ENCODE results near the gene MTURN.

Gene MTURN

GRCh38 chr7:30191809-30192208 is 57.0 kb downstream of the MTURN start:
- TF ChIP-seq TCF12 (IDR thresholded peaks at IDR 0.05; ENCODE audit: low read depth) (no peak), EGR1 (IDR thresholded peaks at IDR 0.05) (no peak), TEAD4 (IDR thresholded peaks at IDR 0.05) (no peak), CEBPB (IDR thresholded peaks at IDR 0.05) (no peak), YY1 (IDR thresholded peaks at IDR 0.05; ENCODE audit: low read depth) (no peak), RAD21 (IDR thresholded peaks at IDR 0.05; ENCODE audit: low read depth) (no peak), NFIC (IDR thresholded peaks at IDR 0.05) (no peak), CREB1 (IDR thresholded peaks at IDR 0.05; ENCODE audit: low read depth) (no peak), TAF1 (IDR thresholded peaks at IDR 0.05; ENCODE audit: low read depth) (no peak), EP300 (IDR thresholded peaks at IDR 0.05; ENCODE audit: borderline replicate concordance) (no peak)
- TF ChIP-seq, protein P1, sequence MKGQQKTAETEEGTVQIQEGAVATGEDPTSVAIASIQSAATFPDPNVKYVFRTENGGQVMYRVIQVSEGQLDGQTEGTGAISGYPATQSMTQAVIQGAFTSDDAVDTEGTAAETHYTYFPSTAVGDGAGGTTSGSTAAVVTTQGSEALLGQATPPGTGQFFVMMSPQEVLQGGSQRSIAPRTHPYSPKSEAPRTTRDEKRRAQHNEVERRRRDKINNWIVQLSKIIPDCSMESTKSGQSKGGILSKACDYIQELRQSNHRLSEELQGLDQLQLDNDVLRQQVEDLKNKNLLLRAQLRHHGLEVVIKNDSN (IDR thresholded peaks at IDR 0.05), result no peak

DNA sequence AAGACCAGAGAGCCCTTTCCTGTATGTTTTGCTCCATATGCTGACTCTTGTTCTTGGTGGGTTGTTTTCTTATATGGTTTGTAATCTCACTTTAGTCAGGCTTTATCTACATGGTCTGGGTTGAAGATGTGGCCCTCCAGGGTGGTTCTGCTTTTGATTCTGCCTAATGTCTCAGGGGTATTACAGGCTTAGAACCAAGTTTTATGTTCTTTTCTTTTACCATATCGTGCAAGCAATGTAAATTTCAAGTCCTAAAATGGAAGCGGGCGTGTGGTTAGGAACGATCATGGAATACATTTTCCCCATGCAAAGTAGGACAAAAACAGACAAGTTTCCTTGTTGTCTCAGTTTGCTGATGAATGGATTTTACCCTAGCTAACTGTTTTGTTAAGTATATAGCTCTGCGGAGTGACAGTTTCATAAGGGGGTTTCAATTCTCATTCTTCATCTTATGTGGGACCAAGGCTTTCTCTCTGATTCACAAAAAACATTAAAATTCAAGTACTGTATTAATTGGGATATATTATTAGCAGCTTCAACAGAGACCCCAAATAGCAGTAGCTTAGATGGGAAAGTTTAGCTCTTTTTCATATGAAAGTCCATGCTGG is 58.7 kb downstream of the MTURN start:
- TF ChIP-seq TCF12 (IDR thresholded peaks at IDR 0.05; ENCODE audit: low read depth), result no peak
- TF ChIP-seq RAD21 (IDR thresholded peaks at IDR 0.05; ENCODE audit: low read depth), result no peak
- TF ChIP-seq, protein P1 (IDR thresholded peaks at IDR 0.05), result no peak

- TF ChIP-seq CEBPB (IDR thresholded peaks at IDR 0.05), result no peak
- no peak for TF ChIP-seq TEAD4 (IDR thresholded peaks at IDR 0.05)
- TF ChIP-seq, protein P1 (IDR thresholded peaks at IDR 0.05), result no peak
Measured at GRCh38 chr7:30196408-30196807, 61.6 kb downstream of the MTURN start.

DNA sequence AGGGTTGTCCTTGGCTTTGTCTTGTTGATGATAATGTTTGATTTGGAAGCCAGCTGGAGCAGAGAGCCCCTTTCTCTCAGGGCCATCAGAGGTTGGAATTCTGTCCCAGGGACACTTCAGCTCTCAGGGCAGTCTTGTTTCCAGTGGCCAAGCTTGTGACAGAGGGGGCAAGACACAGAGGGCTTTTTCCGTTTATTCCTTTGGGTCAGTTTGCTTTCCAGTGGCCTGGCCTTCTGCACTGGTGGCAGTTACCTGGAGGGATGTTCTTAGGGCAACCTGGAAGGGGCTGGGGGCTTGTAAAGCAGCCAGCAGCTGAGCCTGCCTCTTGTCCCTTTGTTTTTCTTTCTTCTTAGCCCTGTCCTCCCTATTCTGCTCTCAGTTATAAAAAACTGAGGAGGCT is 62.7 kb downstream of the MTURN start:
- TF ChIP-seq NFIC (IDR thresholded peaks at IDR 0.05), result no peak
- TF ChIP-seq, protein P1 (IDR thresholded peaks at IDR 0.05), result no peak
- no peak for TF ChIP-seq TCF12 (IDR thresholded peaks at IDR 0.05; ENCODE audit: low read depth)
- no peak for TF ChIP-seq ZBTB7A (IDR thresholded peaks at IDR 0.05; ENCODE audit: low read depth)
- no peak for TF ChIP-seq TEAD4 (IDR thresholded peaks at IDR 0.05)
- TF ChIP-seq YY1 (IDR thresholded peaks at IDR 0.05; ENCODE audit: low read depth), result no peak
- no peak for TF ChIP-seq EP300 (IDR thresholded peaks at IDR 0.05; ENCODE audit: borderline replicate concordance)
- TF ChIP-seq RAD21 (IDR thresholded peaks at IDR 0.05; ENCODE audit: low read depth), result no peak
- no peak for TF ChIP-seq TAF1 (IDR thresholded peaks at IDR 0.05; ENCODE audit: low read depth)
- TF ChIP-seq CEBPB (IDR thresholded peaks at IDR 0.05), result no peak
- no peak for TF ChIP-seq CREB1 (IDR thresholded peaks at IDR 0.05; ENCODE audit: low read depth)
- TF ChIP-seq, protein P2, sequence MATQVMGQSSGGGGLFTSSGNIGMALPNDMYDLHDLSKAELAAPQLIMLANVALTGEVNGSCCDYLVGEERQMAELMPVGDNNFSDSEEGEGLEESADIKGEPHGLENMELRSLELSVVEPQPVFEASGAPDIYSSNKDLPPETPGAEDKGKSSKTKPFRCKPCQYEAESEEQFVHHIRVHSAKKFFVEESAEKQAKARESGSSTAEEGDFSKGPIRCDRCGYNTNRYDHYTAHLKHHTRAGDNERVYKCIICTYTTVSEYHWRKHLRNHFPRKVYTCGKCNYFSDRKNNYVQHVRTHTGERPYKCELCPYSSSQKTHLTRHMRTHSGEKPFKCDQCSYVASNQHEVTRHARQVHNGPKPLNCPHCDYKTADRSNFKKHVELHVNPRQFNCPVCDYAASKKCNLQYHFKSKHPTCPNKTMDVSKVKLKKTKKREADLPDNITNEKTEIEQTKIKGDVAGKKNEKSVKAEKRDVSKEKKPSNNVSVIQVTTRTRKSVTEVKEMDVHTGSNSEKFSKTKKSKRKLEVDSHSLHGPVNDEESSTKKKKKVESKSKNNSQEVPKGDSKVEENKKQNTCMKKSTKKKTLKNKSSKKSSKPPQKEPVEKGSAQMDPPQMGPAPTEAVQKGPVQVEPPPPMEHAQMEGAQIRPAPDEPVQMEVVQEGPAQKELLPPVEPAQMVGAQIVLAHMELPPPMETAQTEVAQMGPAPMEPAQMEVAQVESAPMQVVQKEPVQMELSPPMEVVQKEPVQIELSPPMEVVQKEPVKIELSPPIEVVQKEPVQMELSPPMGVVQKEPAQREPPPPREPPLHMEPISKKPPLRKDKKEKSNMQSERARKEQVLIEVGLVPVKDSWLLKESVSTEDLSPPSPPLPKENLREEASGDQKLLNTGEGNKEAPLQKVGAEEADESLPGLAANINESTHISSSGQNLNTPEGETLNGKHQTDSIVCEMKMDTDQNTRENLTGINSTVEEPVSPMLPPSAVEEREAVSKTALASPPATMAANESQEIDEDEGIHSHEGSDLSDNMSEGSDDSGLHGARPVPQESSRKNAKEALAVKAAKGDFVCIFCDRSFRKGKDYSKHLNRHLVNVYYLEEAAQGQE (IDR thresholded peaks at IDR 0.05; ENCODE audit: low read depth), result no peak
- no peak for TF ChIP-seq FOXM1 (IDR thresholded peaks at IDR 0.05; ENCODE audit: borderline replicate concordance, low read depth)
- TF ChIP-seq EGR1 (IDR thresholded peaks at IDR 0.05), result no peak
- TF ChIP-seq, protein P3, sequence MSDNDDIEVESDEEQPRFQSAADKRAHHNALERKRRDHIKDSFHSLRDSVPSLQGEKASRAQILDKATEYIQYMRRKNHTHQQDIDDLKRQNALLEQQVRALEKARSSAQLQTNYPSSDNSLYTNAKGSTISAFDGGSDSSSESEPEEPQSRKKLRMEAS (IDR thresholded peaks at IDR 0.05), result no peak

DNA sequence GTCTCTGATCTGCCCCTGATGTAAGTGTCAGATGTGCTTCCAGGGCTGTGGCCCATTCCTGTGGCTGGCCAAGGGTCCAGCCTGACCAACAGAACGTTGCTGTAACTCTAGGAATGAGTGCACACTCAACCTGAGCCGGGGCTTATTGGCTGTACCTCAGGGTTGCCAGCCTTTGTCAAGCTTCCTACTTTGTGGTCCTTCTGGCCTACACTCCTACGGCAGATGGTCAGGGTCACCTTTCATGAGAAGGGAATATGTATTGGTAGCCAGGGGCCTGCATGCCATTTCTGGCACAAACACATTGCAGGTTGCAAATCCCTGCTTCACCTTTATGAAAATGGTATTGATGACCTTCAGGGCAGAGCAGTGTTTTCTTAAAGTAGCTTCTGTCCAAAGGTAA is 64.5 kb downstream of the MTURN start:
- TF ChIP-seq, protein P2 (IDR thresholded peaks at IDR 0.05; ENCODE audit: low read depth), result no peak
- TF ChIP-seq, protein P1 (IDR thresholded peaks at IDR 0.05), result no peak
- no peak for TF ChIP-seq TAF1 (IDR thresholded peaks at IDR 0.05; ENCODE audit: low read depth)
- no peak for TF ChIP-seq CEBPB (IDR thresholded peaks at IDR 0.05)
- no peak for TF ChIP-seq EP300 (IDR thresholded peaks at IDR 0.05; ENCODE audit: borderline replicate concordance)
- TF ChIP-seq EGR1 (IDR thresholded peaks at IDR 0.05), result no peak
- no peak for TF ChIP-seq NFIC (IDR thresholded peaks at IDR 0.05)
- no peak for TF ChIP-seq FOXM1 (IDR thresholded peaks at IDR 0.05; ENCODE audit: borderline replicate concordance, low read depth)
- no peak for TF ChIP-seq YY1 (IDR thresholded peaks at IDR 0.05; ENCODE audit: low read depth)
- TF ChIP-seq TCF12 (IDR thresholded peaks at IDR 0.05; ENCODE audit: low read depth), result no peak
- TF ChIP-seq TEAD4 (IDR thresholded peaks at IDR 0.05), result no peak
- TF ChIP-seq RAD21 (IDR thresholded peaks at IDR 0.05; ENCODE audit: low read depth), result no peak
- TF ChIP-seq, protein P3 (IDR thresholded peaks at IDR 0.05), result no peak
- no peak for TF ChIP-seq CREB1 (IDR thresholded peaks at IDR 0.05; ENCODE audit: low read depth)
- no peak for TF ChIP-seq ZBTB7A (IDR thresholded peaks at IDR 0.05; ENCODE audit: low read depth)

Measured in Ishikawa (cell line).